ENCODE measurements around the gene UTS2R. TPM values are rescaled to one million over a fixed set of nuclear protein-coding genes. Genes with fewer than 3 reads are reported as not detected.

UTS2R gene
- total RNA-seq, 1 donor from 2014 or later: 1.4 TPM

DNA sequence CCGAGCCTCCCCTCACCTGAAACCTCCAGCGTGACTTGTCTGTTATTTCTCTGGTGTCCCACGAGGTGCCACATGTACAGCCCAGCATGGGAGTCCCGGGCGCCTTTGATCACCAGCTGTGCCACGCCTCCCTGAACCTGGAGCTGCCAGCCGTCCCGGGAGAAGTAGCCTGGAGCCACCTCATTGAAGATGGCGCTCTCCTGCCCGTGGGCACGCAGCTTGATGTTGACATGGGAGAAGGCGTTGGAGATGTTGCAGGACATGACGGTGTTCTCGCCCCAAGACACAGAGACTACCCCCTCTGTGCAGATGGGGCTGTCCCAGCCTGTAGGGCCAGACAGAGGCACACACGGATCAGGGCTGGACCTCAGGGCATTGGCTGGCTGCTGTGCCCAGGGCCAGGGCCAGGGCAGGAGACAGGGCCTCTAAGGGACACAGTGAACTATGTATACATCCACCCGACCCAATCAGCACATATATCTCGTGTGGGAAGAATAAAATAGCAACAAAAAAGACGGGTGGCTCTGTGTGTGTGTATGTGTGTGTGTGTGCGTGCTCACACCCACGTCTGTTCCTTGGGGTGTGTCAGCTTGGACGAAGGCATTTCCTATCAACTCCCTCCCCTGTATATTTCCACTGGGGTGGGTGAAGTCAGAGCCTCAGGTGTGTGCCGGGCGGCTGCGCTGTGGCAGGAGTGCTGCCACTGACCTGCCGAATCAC, 46.8 kb upstream of the UTS2R start:
- H3K27me3 ChIP-seq (ENCODE audit: low read depth): peaks cover 45% of the 10 kb centered on the region
- H3K27ac ChIP-seq (replicated peaks): no peak overlapping the region
- intact Hi-C loops (cut with micrococcal nuclease): loop anchor here (10.0 kb wide), 1 partner anchor 90 kb away; no protein-coding TSS in a partner anchor
- H3K4me1 ChIP-seq: peaks cover 10% of the 10 kb centered on the region
- no peak for DNase-seq
- TF ChIP-seq CTCF (IDR thresholded peaks at IDR 0.05; ENCODE audit: borderline replicate concordance): no peak
- no peak overlapping the region for H3K4me3 ChIP-seq
- no peaks in the 10 kb centered on the region for H3K9me3 ChIP-seq (replicated peaks)
- no peaks in the 10 kb centered on the region for H3K36me3 ChIP-seq

GRCh38 chr17:82325286-82326180, 46.0 kb upstream of the UTS2R start:
- H3K27ac ChIP-seq (replicated peaks): no peak overlapping the region
- H3K4me1 ChIP-seq: peaks cover 18% of the 10 kb centered on the region
- peaks cover 53% of the 10 kb centered on the region for H3K27me3 ChIP-seq (ENCODE audit: low read depth)
- DNase-seq: no peak
- H3K36me3 ChIP-seq: no peaks in the 10 kb centered on the region
- no peak overlapping the region for H3K4me3 ChIP-seq
- no peak for TF ChIP-seq CTCF (IDR thresholded peaks at IDR 0.05; ENCODE audit: borderline replicate concordance)
- no peaks in the 10 kb centered on the region for H3K9me3 ChIP-seq (replicated peaks)
- intact Hi-C loops (cut with micrococcal nuclease): loop anchor here (10.0 kb wide), 1 partner anchor 91 kb away; no protein-coding TSS in a partner anchor

DNA sequence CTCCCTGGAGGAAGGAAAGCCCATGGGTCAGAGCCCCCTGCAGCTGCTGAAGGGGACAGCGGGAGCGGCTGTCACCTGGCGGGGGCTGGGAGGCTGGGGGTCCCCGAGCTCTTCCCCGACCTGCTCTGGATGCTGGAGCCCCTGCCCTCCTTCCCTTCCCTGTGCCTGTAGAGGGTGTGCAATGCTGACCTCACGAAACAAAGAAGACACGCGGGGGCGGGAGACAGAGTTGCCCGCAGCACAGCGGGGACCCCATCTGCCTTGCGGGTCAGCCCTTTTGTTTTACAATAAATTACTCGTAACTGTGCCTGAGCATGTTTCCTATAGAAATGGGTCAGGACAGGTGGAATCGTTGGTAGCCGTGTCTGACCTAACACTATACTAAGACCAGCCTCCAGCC, 44.3 kb upstream of the UTS2R start:
- Histone ChIP-seq H3K4me1 (peaks cover 19% of the 10 kb centered on the region), H3K36me3 (no peaks in the 10 kb centered on the region), H3K27ac (replicated peaks) (no peak overlapping the region), H3K9me3 (replicated peaks) (no peaks in the 10 kb centered on the region), H3K4me3 (no peak overlapping the region), H3K27me3 (ENCODE audit: low read depth) (peaks cover 50% of the 10 kb centered on the region)
- intact Hi-C loops (cut with micrococcal nuclease): loop anchor here (10.0 kb wide), 1 partner anchor 92 kb away; no protein-coding TSS in a partner anchor
- no peak for DNase-seq
- TF ChIP-seq CTCF (IDR thresholded peaks at IDR 0.05; ENCODE audit: borderline replicate concordance): no peak

DNA sequence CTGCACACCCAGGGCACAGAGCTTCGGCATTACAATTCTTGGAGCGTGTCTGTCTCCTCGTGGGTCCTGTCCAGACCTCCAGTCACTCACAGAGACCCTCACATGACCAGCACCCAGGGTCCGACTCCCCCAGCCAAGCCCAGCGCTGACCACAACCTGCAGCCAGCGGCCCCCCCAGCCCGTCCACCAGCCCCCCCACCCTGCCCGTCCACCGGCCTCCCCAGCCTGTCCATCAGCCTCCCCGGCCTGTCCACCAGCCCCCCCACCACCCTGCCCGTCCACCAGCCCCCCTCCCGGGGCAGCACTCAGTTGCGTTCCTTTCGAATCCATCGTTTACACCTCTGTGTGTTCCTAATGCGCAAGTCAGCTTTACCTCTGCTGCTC, 43.8 kb upstream of the UTS2R start:
- Histone ChIP-seq H3K36me3 (no peaks in the 10 kb centered on the region), H3K4me3 (no peak overlapping the region), H3K4me1 (peaks cover 24% of the 10 kb centered on the region), H3K27me3 (ENCODE audit: low read depth) (peaks cover 50% of the 10 kb centered on the region), H3K27ac (replicated peaks) (no peak overlapping the region), H3K9me3 (replicated peaks) (no peaks in the 10 kb centered on the region)
- TF ChIP-seq CTCF (IDR thresholded peaks at IDR 0.05; ENCODE audit: borderline replicate concordance): no peak
- DNase-seq: no peak
- intact Hi-C loops (cut with micrococcal nuclease): loop anchor here (10.0 kb wide), 1 partner anchor 93 kb away; no protein-coding TSS in a partner anchor

GRCh38 chr17:82328141-82328993, 43.2 kb upstream of the UTS2R start:
- no peaks in the 10 kb centered on the region for H3K36me3 ChIP-seq
- H3K4me1 ChIP-seq: peaks cover 30% of the 10 kb centered on the region
- no peak overlapping the region for H3K27ac ChIP-seq (replicated peaks)
- intact Hi-C loops (cut with micrococcal nuclease): loop anchor here (10.0 kb wide), 1 partner anchor 94 kb away; no protein-coding TSS in a partner anchor
- no peaks in the 10 kb centered on the region for H3K9me3 ChIP-seq (replicated peaks)
- no peak for TF ChIP-seq CTCF (IDR thresholded peaks at IDR 0.05; ENCODE audit: borderline replicate concordance)
- no peak overlapping the region for H3K4me3 ChIP-seq
- peaks cover 56% of the 10 kb centered on the region for H3K27me3 ChIP-seq (ENCODE audit: low read depth)
- no peak for DNase-seq
